HG03342 (cell line): ENCODE data around the gene LTBP1.

Source experiments
- ATAC-seq: cut with Tn5 transposase; IDR thresholded peaks from one replicate; pipeline ENCODE4 v1.9.1; 2021; ENCODE audit warnings: mild to moderate bottlenecking, moderate library complexity; ENCODE audit not compliant: unreplicated experiment

LTBP1 gene

DNA sequence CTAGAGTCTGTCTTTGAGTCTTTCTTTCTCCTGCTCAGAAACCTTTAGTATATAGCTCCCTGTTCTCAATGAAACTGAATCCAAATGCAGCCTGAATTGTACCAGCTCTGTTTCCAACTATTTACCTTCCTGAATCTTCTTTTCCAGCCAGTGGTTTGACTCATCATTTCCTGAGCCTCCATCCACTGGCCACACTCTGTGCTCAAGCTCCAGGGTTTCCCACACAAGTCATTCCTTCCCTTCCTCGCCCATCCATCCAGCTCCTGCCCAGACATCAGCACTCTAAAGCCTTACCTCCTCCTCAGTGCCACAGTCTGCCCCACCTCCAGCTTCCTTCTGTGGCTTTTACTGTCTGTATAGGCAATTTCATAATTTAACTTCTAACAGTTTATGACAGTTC lies 296.1 kb downstream of the LTBP1 start:
- ATAC-seq: no peak

GRCh38 chr2:33246432-33246831 lies 299.7 kb downstream of the LTBP1 start:
- ATAC-seq: no peak

- ATAC-seq: no peak
These were observed 300.6 kb downstream of the LTBP1 start for GRCh38 chr2:33247365-33247764.

DNA sequence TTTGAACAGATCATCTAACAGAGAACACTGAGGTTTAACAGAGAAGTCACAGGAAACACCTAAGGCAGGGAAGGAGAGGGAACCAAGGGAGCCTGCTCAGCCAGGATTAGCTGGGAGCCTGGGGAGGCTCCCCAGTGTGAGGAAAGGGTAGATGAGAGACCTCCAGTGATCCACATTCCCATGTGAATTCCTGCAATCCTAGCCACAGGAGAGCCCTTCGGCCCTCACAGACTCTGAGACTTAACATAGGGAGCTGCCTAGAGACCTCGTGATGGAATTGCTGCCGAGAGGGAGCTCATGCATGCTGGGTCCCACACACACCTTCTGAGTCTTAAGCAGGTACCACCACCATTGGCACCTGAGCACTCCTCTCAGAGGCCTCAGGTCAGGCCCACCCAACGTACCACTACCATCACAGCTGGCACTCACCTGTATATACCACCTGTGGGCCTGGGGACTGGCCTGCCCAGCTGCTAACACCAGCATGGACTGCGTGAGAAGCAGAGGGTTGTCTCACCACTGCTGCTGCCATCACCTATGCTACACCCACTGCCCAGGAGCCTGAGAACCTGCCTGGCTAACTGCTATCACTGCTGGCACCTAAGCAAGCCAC lies 303.8 kb downstream of the LTBP1 start:
- ATAC-seq: no peak

GRCh38 chr2:33256162-33256755 lies 309.5 kb downstream of the LTBP1 start:
- no peak for ATAC-seq

DNA sequence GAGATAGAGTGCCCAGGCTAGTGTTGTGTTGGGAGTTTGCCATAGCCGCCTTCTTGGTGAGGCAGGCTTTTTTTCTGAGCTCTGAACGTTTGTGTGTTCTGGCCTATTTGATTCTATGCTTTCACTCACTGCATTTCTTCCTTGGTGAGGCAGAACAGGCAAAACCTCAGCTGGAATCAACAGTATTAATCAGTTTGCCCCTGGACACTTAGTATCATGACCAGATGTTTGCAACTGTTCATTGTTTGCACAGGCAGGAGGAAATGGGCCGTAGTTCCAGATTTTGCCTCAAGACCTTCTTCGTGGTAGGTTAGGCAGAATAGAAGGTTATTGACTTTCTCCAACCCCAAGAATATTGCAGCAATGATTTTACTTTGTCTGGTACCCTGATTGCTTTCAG lies 311.6 kb downstream of the LTBP1 start:
- ATAC-seq: no peak

GRCh38 chr2:33262097-33262496 lies 315.3 kb downstream of the LTBP1 start:
- ATAC-seq: no peak

- ATAC-seq: no peak
These were observed 318.0 kb downstream of the LTBP1 start for GRCh38 chr2:33264766-33265165.

- ATAC-seq: no peak
These were observed 319.0 kb downstream of the LTBP1 start for GRCh38 chr2:33265584-33266338.

DNA sequence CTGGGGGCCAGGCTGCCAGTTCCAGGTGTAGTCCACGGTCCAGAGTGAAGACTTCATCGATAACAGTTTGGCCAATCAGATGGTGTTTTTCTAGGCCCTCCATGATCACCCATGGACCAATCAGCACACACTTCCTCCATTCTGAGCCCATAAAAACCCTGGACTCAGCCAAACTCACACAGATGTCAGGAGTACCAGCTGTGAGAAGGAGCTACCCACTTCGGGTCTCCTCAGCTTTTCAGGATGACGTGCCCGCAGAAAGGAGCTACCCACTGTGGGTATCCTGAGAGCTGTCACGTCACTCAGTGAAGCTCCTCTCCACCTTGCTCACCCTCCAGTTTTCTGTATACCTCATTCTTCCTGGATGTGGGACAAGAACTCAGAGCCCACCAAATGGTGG lies 319.7 kb downstream of the LTBP1 start:
- ATAC-seq: no peak

- ATAC-seq: no peak
These were observed 320.3 kb downstream of the LTBP1 start for GRCh38 chr2:33267043-33267442.

DNA sequence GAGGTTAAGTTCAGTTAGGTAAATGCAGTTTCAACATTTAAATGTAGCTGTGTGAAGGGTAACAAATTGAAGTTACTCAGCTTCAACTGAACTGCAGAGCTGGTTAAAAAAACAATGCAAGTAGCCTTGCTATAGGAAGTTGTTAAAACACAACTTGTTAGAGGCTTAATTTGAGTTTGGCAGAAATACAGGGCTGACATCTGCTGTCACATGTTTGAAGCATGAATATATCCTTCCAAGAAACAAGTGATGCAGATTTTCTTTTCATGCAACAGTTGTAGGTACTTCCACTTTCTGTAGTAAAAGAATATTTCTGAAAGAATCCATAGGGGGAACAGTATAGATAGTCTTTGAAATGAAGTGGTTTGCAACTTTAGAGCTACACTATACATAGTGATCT lies 321.0 kb downstream of the LTBP1 start:
- no peak for ATAC-seq

GRCh38 chr2:33268246-33268831 lies 321.6 kb downstream of the LTBP1 start:
- ATAC-seq: no peak

- peak; percentile 95 for ATAC-seq
These were observed 325.2 kb downstream of the LTBP1 start for GRCh38 chr2:33272001-33272400.

DNA sequence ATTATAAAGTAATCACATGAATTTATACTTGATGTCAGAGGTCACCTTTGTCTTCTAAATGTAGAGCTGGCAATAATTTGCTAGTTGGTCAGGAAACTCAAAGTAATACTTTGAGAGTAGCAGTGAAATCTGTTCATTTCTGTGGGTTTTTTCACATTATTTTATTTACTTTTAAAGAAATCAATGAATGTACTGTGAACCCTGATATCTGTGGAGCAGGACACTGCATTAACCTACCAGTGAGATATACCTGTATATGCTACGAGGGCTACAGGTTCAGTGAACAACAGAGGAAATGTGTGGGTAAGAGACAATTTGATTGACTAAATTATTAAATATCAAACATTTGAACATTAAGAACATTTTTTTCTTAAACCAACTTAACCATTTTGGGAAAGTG lies 326.7 kb downstream of the LTBP1 start:
- ATAC-seq: no peak

GRCh38 chr2:33274524-33274923 lies 327.8 kb downstream of the LTBP1 start:
- ATAC-seq: no peak

DNA sequence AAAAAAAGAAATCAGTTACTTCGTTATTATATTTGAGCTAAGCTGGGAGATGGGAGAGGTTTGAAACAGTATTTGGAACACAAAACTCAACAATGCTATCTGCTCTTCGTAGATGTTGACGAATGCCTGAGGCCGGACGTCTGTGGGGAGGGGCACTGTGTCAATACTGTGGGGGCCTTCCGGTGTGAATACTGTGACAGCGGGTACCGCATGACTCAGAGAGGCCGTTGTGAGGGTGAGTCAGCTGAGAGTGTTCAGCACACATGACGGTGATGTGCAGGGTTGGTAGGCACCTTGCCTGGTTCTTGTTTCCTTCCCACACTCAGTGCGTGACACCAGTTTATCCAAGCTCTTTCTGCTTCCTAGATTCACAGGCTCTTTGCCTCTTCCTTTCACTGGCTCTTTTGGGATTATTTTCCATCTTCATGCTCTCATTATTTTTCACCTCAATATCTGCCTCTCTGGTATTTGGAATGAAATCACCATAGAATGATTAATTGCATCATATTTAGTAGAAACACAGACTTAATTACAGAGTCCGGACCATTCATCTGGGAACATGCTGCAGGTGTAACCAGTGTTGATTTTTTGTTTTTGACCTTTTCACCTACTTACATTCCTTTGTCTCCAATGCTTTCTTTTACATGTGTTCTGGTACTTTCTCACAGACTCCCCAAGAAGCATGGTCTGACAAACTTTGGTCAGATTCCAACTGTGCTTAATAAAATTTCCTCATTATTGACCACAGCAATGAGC lies 329.1 kb downstream of the LTBP1 start:
- no peak for ATAC-seq

- no peak for ATAC-seq
These were observed 330.3 kb downstream of the LTBP1 start for GRCh38 chr2:33277002-33277426.

DNA sequence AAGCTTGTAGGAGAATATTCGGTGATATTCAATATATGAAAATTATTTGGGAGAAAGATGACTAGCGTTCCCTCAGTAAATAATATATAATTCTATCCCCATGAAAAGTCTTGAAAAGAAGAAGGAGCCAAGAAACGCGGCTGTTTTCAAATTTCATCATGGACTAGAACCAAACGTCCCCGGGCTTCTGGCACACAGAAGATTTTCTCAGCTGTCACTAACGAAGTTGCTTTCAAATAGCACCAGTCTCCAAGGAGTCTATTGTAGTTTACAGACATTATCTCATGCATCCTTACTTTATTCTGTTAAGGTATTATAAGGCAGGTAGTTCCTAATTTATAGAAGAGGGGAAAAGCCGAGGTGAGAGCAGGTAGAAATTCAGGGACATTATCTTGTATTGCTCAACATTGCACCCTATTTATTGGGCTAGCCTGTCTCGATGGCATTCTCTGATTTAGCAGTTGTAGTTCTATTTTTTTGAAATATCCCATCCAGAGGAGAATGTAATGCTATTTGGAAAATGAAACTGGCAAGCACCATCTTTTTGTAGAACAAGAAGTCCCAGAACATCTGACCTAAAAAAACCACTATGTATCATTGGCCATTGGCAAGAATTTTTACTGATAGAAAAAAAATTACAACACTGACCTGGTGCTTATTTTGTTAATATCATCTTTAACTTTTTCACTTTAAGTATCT lies 331.6 kb downstream of the LTBP1 start:
- ATAC-seq: no peak

GRCh38 chr2:33284287-33284686 lies 337.5 kb downstream of the LTBP1 start:
- no peak for ATAC-seq
